Spleen (tissue), 11 donors: ENCODE data around the gene SFMBT1. TPM values are rescaled to one million over a fixed set of nuclear protein-coding genes. Genes with fewer than 3 reads are reported as not detected.

Experiments used
- DNase-seq: peaks from one replicate; pipeline ENCODE4 v3.0.0-alpha.2; 2020
- H3K27ac ChIP-seq, 8 donors: fragments of 200-600 bp; sonication (generic) in 7 of 8; 1 replicate in 4 of 8; 2 replicates in 4 of 8; pipeline versions ENCODE4 v1.5.0 to v1.8.0; 2016 to 2021; ENCODE audit warnings: inconsistent platforms in 4 of 8, mild to moderate bottlenecking in 4 of 8, moderate library complexity in 1 of 8
- H3K27me3 ChIP-seq, 7 donors: fragments of 200-600 bp; sonication (generic) in 6 of 7; replicated peaks in 1 of 7; 1 replicate in 4 of 7; 2 replicates in 3 of 7; pipeline versions ENCODE4 v1.5.0 to v1.8.0; 2016 to 2021; ENCODE audit warnings: inconsistent platforms in 3 of 7, mild to moderate bottlenecking in 1 of 7
- H3K36me3 ChIP-seq, 6 donors: fragments of 200-600 bp; sonication (generic) in 5 of 6; 1 replicate in 4 of 6; 2 replicates in 2 of 6; pipeline versions ENCODE4 v1.5.0 to v1.8.0; 2016 to 2021; ENCODE audit warnings: inconsistent platforms in 2 of 6
- H3K4me1 ChIP-seq, 6 donors: fragments of 200-600 bp; sonication (generic) in 5 of 6; 1 replicate in 3 of 6; 2 replicates in 3 of 6; pipeline versions ENCODE4 v1.5.0 to v1.8.0; 2016 to 2021; ENCODE audit warnings: inconsistent platforms in 3 of 6
- H3K4me3 ChIP-seq, 8 donors: fragments of 200-600 bp; sonication (generic) in 7 of 8; 1 replicate in 4 of 8; 2 replicates in 4 of 8; pipeline versions ENCODE4 v1.5.0 to v1.8.0; 2016 to 2021; ENCODE audit warnings: inconsistent platforms in 4 of 8, mild to moderate bottlenecking in 4 of 8, moderate library complexity in 2 of 8
- H3K9me3 ChIP-seq, 8 donors: fragments of 200-600 bp; sonication (generic) in 7 of 8; 1 replicate in 4 of 8; 2 replicates in 4 of 8; pipeline versions ENCODE4 v1.5.0 to v1.8.0; 2016 to 2021; ENCODE audit warnings: inconsistent platforms in 4 of 8
- POLR2A ChIP-seq, 3 donors: fragments of 450-650 bp; IDR thresholded peaks; one replicate each; pipeline ENCODE4 v1.5.1; 2017; ENCODE audit warnings: antibody characterized with exemption in 3 of 3, mild to moderate bottlenecking in 1 of 3
- POLR2AphosphoS5 ChIP-seq, 3 donors: sonication (generic); formaldehyde crosslinking; IDR thresholded peaks; one replicate each; pipeline ENCODE4 v1.5.1; 2017; ENCODE audit warnings: antibody characterized with exemption in 3 of 3
- whole genome bisulfite sequencing, 5 donors: extraction: QIAGEN DNeasy Blood & Tissue Kit in 3 of 5; methylation state at CpG; one replicate each; pipeline versions ENCODE4 v1.1.5 to v1.1.7; 2013 to 2018; 5-methylcytosine and 5-hydroxymethylcytosine counted together
- intact Hi-C: fragments of 100-400 bp; cut with DNase I; formaldehyde crosslinking; loops from one replicate; pipeline ENCODE4 v1.15.0; 2023; ENCODE audit warnings: low total_unique reads
- polyA plus RNA-seq, 3 donors: library from polyadenylated mRNA; stranded (reverse); fragments of 200-250 nt; gene quantifications; one replicate each; pipeline ENCODE4 v1.2.1, GENCODE V29; 2013
- total RNA-seq, 7 donors: library from RNA; depleted of rRNA in 3 of 7; stranded (reverse); fragments of >200 nt in 3 of 7; fragmentation: NEBNext Ultra II Directional in 4 of 7; extraction: Animal tissue kit (Norgen Biotek cat#: 25700) in 4 of 7; gene quantifications; one replicate each; pipeline versions ENCODE4 v1.1.0 to v1.2.1, GENCODE V29; 2016 to 2021
- TF ChIP-seq, protein P1 (sequence below), 11 experiments: fragments of 200-600 bp in 7 of 11; fragments of 450-650 bp in 4 of 11; sonication (generic) in 4 of 11; IDR thresholded peaks in 8 of 11; conservative IDR thresholded peaks in 3 of 11; 1 replicate in 7 of 11; 2 replicates in 4 of 11; pipeline versions ENCODE4 v1.4.0 to v1.8.0; 2016 to 2021; ENCODE audit warnings: antibody characterized with exemption in 11 of 11, inconsistent platforms in 4 of 11, mild to moderate bottlenecking in 1 of 11
- donor health status: healthy with polysubstance abuse.
- donor health status: DM: no; HTN: no; CAD: no; lungs with moderate emphysema.
- donor health status: DM: no; HTN: no; CAD: no.
- donor health status: Bipolar disorder and iron deficiency.
- donor health status: healthy.
- donor health status: DM: no; HTN: no; CAD: no.
- donor health status: DM: yes; HTN: yes; CAD: no.

Gene SFMBT1
- total and polyA plus RNA-seq, 10 donors, result 3.0 to 24.9 (median 12.3) TPM

DNA sequence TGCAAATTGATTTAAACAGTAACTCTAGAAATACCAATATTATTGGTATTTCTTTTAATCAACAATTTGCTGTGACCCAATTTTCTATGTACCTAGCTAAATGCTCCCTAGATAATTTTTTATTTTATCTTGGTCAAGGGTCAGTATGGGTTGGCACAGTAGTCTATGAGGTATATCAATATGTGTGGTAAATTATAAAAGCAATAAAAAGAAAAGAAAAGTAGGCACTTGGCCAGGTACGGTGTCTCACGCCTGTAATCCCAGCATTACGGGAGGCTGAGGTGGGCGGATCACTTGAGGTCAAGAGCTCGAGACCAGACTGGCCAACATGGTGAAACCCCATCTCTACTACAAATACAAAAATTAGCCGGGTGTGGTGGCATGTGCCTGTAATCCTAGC, 114.5 kb downstream of the SFMBT1 start:
- peaks cover 0 to 36% (median 0%) of the 10 kb centered on the region in 6 donors for H3K36me3 ChIP-seq
- 82 to 91% (median 88%) methylated on average over 6 of the region's 6 CpGs for WGBS, 5 donors
- no peak for TF ChIP-seq POLR2A (IDR thresholded peaks at IDR 0.05)
- TF ChIP-seq, protein P1, sequence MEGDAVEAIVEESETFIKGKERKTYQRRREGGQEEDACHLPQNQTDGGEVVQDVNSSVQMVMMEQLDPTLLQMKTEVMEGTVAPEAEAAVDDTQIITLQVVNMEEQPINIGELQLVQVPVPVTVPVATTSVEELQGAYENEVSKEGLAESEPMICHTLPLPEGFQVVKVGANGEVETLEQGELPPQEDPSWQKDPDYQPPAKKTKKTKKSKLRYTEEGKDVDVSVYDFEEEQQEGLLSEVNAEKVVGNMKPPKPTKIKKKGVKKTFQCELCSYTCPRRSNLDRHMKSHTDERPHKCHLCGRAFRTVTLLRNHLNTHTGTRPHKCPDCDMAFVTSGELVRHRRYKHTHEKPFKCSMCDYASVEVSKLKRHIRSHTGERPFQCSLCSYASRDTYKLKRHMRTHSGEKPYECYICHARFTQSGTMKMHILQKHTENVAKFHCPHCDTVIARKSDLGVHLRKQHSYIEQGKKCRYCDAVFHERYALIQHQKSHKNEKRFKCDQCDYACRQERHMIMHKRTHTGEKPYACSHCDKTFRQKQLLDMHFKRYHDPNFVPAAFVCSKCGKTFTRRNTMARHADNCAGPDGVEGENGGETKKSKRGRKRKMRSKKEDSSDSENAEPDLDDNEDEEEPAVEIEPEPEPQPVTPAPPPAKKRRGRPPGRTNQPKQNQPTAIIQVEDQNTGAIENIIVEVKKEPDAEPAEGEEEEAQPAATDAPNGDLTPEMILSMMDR (IDR thresholded peaks at IDR 0.05 in 8 of 11, conservative IDR thresholded peaks at IDR 0.05 in 3 of 11), result no peak
- no peak for TF ChIP-seq POLR2AphosphoS5 (IDR thresholded peaks at IDR 0.05)
- H3K27me3 ChIP-seq, result no peaks in the 10 kb centered on the region
- DNase-seq, result no peak
- peaks cover 0 to 37% (median 7%) of the 10 kb centered on the region in 6 donors for H3K4me1 ChIP-seq
- no peaks in the 10 kb centered on the region for H3K9me3 ChIP-seq
- intact Hi-C loops, result loop anchor here (10.0 kb wide), 1 partner anchor 133 kb away; no protein-coding TSS in a partner anchor
- H3K27ac ChIP-seq, result peak overlapping the region in 2 of 8 donors; percentile 22 to 31
- no peak overlapping the region for H3K4me3 ChIP-seq

DNA sequence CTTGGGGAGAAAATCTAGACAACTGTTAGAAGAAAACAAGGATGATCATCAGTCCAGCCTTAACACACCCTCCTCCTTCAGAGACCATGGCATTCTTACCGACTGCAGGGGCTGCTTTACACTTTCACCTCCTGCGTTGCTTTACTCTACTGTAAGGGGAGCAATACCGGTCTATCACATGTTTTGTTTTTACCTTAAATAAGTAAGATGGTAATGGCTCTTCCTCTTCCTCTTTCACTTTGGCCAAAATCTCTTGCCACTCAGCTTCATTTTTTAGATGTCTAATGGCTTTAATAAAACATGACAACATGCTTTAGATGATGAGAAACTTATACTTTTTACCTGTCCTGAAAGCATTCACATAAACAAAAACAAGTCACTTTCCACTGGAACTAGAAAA, 115.1 kb downstream of the SFMBT1 start:
- 51 to 71% (median 63%) methylated on average over 3 of the region's 3 CpGs for WGBS, 5 donors
- Histone ChIP-seq H3K27me3 (no peaks in the 10 kb centered on the region), H3K36me3 (peaks cover 0 to 41% (median 0%) of the 10 kb centered on the region in 6 donors), H3K9me3 (no peaks in the 10 kb centered on the region), H3K4me3 (no peak overlapping the region), H3K27ac (peak overlapping the region in 4 of 8 donors; percentile 22 to 34 (median 31)), H3K4me1 (peaks cover 0 to 42% (median 7%) of the 10 kb centered on the region in 6 donors)
- DNase-seq, result no peak
- intact Hi-C loops, result loop anchor here (10.0 kb wide), 1 partner anchor 134 kb away; no protein-coding TSS in a partner anchor
- TF ChIP-seq POLR2A (IDR thresholded peaks at IDR 0.05) (no peak), POLR2AphosphoS5 (IDR thresholded peaks at IDR 0.05) (no peak)
- TF ChIP-seq, protein P1 (IDR thresholded peaks at IDR 0.05 in 8 of 11, conservative IDR thresholded peaks at IDR 0.05 in 3 of 11), result no peak

DNA sequence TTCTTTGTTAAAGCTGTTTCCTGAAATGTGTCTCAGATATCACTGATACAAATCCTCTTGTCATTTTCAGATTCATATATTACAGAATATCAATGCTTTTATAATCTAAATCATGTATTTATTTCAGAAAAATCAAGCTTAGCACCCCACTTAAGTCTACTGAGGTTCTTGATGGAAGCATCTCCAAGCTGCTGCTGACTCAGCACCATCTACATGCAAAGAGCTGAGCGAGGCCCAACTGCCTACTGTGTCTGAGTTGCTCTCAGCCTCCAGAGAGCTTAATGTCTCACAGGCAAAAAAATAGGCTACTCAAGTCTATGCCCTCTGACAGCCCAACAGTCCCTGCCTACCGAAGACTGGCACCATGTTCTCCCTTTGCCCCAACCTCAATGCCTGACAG, 119.3 kb downstream of the SFMBT1 start:
- H3K4me1 ChIP-seq, result peaks cover 0 to 62% (median 7%) of the 10 kb centered on the region in 6 donors
- no peak for DNase-seq
- H3K27ac ChIP-seq, result peak overlapping the region in 4 of 8 donors; percentile 1 to 85 (median 30)
- H3K9me3 ChIP-seq, result no peaks in the 10 kb centered on the region
- TF ChIP-seq, protein P1 (IDR thresholded peaks at IDR 0.05 in 8 of 11, conservative IDR thresholded peaks at IDR 0.05 in 3 of 11), result no peak
- no peak for TF ChIP-seq POLR2A (IDR thresholded peaks at IDR 0.05)
- TF ChIP-seq POLR2AphosphoS5 (IDR thresholded peaks at IDR 0.05), result no peak
- H3K4me3 ChIP-seq, result no peak overlapping the region
- H3K36me3 ChIP-seq, result peaks cover 0 to 61% (median 5%) of the 10 kb centered on the region in 6 donors
- 94 to 100% (median 96%) methylated on average over 2 of the region's 2 CpGs for WGBS, 5 donors
- intact Hi-C loops, result no loop called here
- no peaks in the 10 kb centered on the region for H3K27me3 ChIP-seq

DNA sequence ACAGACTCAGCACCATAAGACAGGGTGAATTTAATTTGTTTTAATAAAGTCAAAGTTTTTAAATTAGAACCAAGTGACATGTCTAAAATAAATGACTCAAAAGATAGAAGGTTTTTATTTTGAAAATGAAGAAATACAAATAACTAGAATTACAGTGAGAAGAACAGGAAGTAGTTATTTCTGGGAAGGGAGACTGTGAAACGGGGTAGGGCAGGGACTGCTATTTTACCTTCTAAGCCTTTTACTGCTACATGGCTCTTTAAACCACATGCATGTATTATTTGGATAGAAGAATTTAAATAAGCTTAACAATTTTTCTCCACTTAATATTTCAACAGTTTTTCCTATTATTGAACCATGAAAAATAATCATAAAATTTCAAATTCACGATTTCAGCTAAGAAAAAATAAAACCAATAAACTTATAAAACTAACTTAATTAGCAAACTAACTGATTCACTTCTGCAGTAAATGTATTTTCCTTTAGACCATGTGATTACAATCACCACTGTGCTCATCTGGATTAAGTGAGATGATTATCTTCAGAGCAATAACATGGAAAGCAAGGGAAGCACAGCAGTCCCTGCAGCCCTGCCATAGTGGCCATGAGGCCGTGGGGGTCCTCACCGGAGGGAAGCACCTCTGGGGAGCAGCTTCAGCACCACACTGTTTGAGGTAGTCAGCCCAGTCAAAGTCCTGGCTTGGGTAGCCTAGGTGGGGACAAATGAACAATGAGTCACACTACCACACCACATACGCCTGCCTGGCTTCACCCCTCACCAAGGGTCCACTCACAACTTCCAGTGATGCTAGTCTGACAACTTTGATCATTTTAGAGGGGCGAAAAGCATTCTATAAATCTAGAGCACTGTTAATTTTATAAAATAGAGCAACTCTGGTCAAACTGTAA, 120.2 kb downstream of the SFMBT1 start:
- H3K4me3 ChIP-seq, result no peak overlapping the region
- no peaks in the 10 kb centered on the region for H3K9me3 ChIP-seq
- intact Hi-C loops, result no loop called here
- peaks cover 0 to 61% (median 10%) of the 10 kb centered on the region in 6 donors for H3K4me1 ChIP-seq
- TF ChIP-seq, protein P1 (IDR thresholded peaks at IDR 0.05 in 8 of 11, conservative IDR thresholded peaks at IDR 0.05 in 3 of 11), result no peak
- TF ChIP-seq POLR2A (IDR thresholded peaks at IDR 0.05), result no peak
- TF ChIP-seq POLR2AphosphoS5 (IDR thresholded peaks at IDR 0.05), result no peak
- WGBS, 5 donors, result 58 to 78% (median 67%) methylated on average over 6 of the region's 6 CpGs
- DNase-seq, result no peak
- H3K27me3 ChIP-seq, result no peaks in the 10 kb centered on the region
- H3K36me3 ChIP-seq, result peaks cover 0 to 69% (median 8%) of the 10 kb centered on the region in 6 donors
- H3K27ac ChIP-seq, result peak overlapping the region in 3 of 8 donors; percentile 80 to 85 (median 84)
